HG03039 (cell line): ENCODE measurements around the gene TMEM33.

Experiments
- ATAC-seq: cut with Tn5 transposase; IDR thresholded peaks from one replicate; pipeline ENCODE4 v1.9.1; 2021; ENCODE audit warnings: mild to moderate bottlenecking, moderate library complexity; ENCODE audit not compliant: unreplicated experiment

Gene TMEM33

GRCh38 chr4:41939016-41939626 lies 3.9 kb downstream of the TMEM33 start:
- no peak for ATAC-seq

- no peak for ATAC-seq
Measured at GRCh38 chr4:41940834-41941233, 5.6 kb downstream of the TMEM33 start.

- ATAC-seq = no peak
Measured at GRCh38 chr4:41943506-41943905, 8.3 kb downstream of the TMEM33 start.

DNA sequence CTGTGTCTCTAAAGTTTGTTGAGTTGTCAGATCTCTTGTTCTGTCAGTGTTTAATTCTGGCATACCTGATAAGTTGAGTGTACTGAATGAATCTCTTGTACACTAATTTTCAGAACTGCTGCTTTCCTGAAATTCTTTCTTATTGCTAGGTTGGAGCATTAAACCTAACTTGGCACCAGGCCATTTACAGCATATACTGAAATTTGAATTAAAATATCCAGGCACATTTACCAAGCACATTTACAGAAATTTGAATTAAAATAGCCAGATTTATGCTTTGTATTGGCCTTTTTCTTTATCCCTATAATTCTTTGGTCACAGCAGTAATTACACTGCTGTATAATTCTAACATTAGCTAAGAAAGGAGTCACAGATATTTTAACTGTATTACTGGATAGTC lies 8.9 kb downstream of the TMEM33 start:
- no peak for ATAC-seq

GRCh38 chr4:41949531-41949930 lies 14.3 kb downstream of the TMEM33 start:
- ATAC-seq = no peak

DNA sequence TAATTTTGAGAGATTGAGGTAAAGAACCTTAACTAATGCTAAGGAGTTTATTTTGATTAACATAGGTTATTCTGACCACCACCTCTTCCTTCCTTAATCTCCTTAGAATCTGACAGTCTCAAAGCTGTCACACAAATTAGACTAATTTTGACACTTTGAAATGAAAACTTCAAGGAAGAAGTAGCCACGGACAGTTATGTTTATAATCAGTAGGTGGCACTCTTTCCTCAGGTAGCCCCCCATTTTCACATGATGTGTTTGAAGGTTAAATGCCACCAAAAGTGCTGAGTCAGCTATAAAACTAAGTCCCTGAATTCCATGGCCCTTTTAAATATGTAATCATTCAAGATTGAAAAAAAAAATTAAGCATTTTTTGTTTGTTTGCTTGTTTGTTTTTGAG lies 22.4 kb downstream of the TMEM33 start:
- no peak for ATAC-seq

DNA sequence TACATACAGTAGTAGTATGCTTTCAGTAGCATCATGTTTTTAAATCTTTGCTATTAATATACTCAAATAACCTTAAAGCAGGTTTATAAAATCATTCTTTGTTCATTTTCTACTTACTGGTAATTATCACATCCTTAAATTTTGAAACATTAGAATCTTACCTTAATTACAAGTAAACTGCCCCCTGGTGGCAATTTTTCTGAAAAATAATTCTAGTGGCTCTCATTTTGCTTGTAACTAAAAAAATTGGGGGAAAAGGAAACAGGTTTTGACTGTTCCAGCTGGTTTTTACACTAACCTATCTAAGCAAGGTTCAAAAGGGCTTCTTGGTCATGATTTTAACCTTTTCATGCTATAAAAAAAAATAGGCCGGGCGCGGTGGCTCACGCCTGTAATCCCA lies 27.9 kb downstream of the TMEM33 start:
- no peak for ATAC-seq

- ATAC-seq = no peak
Measured at GRCh38 chr4:41964401-41964800, 29.2 kb downstream of the TMEM33 start.

GRCh38 chr4:41967392-41967791 lies 32.2 kb downstream of the TMEM33 start:
- no peak for ATAC-seq

DNA sequence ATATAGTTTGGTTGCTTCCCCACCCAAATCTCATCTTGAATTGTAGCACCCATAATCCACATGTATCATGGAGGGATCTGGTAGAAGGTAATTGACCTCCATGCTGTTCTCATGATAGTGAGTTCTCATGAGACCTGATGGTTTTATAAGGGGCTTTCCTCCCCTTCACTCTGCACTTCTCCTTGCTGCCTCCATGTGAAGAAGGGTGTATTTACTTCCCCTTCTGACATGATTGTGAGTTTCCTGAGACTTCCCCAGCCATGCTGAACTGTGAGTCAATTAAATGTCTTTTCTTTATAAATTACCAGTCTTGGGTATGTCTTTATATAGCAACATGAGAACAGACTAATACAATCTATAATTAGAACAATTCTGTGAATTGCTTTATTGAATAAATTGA lies 34.4 kb downstream of the TMEM33 start:
- no peak for ATAC-seq

DNA sequence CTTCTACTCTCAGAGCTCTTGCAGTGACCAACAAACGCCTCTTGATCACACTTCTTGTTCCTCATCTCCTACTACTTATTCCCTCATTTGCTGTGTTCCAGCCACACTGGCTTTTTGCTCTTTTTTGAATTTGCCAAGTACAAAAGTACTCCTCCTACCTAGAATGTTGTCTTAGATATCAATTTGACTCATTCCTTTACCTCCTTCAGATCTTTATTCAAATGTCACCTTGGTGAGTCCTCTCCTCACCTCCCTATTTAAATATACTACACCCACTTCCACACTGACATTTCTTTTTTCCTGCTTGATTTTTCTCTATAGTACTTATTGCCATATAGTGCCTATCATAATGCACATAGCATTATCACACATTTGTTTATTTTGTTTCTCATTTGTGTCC lies 40.1 kb downstream of the TMEM33 start:
- no peak for ATAC-seq

GRCh38 chr4:41976775-41977516 lies 41.7 kb downstream of the TMEM33 start:
- no peak for ATAC-seq

- ATAC-seq = no peak
Measured at GRCh38 chr4:41977709-41978108, 42.5 kb downstream of the TMEM33 start.

DNA sequence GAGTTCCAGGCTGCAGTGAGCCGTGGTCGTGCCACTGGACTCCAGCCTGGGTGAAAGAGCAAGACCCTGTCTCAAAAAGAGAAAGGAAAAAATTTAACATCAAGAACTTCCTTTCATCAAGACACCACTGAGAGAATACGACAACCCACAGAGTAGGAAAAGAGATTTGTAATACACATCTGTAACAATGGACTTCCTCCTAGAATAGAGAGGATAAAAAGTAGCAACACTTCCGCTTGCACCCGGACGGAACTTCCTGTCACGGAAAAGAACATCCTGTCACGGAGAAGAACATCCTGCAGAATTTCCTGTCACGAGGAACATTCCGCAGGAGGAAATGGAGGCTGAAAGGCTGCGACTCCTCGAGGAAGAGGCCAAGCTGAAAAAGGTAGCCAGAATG lies 46.2 kb downstream of the TMEM33 start, which contains the start of gene DCAF4L1:
TSS of gene DCAF4L1 (plus strand) at position 301 of the 400 bp plus-strand sequence. CDS start at position 338, 37 bp downstream.
- no peak for ATAC-seq

DNA sequence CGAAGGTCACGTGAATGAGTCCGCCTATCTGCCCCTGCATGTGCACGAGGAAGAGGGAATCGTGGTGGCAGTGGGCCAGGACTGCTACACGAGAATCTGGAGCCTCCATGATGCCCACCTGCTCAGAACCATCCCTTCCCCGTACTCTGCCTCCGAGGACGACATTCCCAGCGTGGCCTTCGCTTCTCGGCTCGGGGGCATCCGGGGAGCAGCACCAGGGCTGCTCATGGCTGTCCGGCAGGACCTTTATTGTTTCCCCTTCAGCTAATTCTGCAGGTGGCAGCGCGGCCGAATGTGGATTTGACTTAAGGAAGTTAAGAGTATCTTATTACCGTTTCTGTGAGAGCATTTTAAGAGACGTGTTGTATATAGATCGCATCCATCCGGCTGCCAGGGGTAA lies 47.5 kb downstream of the TMEM33 start:
- ATAC-seq = no peak

GRCh38 chr4:41985151-41985550 lies 49.9 kb downstream of the TMEM33 start:
- no peak for ATAC-seq

GRCh38 chr4:41989994-41990364 lies 54.8 kb downstream of the TMEM33 start:
- peak; percentile 20 for ATAC-seq

GRCh38 chr4:41990365-41991111 lies 55.3 kb downstream of the TMEM33 start, which contains the start of gene SLC30A9:
TSS of gene SLC30A9 (plus strand) at chr4:41990530. CDS start at chr4:41990652, 122 bp downstream.
- ATAC-seq = peak; percentile 99

GRCh38 chr4:41991916-41992767 lies 56.9 kb downstream of the TMEM33 start:
- ATAC-seq = no peak

GRCh38 chr4:41992967-41993857 lies 58.0 kb downstream of the TMEM33 start:
- ATAC-seq = no peak
